Embryonic facial prominence (tissue), 1 donor: ENCODE measurements around the gene PDE4D.

Experiments
- DNase-seq: peaks from one replicate; pipeline ENCODE4 v3.0.0-alpha.2; 2016; ENCODE audit errors: extremely low spot score

The PDE4D gene

DNA sequence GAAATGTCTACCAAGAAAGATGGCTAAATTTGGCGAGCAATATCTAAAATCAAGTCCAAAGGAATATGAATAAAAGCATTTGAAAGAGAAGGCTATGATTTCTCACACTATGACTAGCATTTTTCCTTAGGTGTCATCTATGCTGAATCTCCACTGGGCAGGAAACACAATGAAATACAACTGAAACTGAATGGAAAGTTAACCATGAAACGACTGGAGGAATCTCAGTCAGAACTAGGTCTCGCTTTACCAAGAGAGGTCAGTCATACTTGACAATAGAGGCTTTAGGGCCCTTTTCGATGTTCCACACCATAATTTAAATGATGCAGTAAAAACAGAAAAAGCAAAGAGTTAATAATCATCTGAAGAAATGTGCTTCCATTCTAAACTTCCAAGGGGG, 339.0 kb downstream of the PDE4D start:
- DNase-seq, result no peak

DNA sequence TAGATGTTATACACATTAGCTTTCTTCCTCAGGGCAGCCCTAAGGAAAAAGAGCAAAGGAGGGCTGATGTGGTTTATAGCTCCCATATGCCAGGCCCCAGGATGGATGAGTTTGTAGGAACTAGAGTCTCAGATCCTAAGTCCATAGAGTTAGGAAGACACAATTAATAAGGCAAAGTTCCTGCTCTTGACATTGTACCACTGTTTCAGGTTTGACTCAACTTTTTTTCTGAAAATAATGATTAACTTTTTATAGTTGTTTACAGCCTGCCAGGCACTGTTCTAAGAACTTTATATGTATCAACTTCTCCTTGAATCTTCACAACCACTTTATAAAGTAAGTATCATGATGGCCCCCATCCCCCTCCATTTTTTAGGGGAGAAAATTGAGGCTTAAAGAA, 339.5 kb downstream of the PDE4D start:
- DNase-seq, result no peak

GRCh38 chr5:59548807-59549357, 344.6 kb downstream of the PDE4D start:
- no peak for DNase-seq

DNA sequence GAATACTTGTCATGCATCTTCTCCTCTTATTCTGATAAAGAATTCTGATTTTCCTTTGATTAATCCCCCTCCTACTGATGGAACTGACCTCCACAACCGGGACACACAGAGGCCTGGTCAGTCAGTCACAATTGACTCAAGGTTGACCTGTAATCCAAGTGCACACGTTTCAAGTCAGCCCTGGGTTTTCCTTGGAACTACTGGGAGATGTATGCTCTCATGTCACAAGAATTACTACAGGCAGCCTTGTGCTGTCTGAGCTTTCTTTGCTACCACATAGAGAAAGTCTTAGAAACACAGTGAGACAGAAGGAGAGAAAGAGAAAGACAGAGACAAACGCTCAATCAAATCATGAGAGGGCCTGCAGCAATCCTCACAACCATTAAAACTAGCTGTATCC, 345.8 kb downstream of the PDE4D start:
- no peak for DNase-seq

- DNase-seq, result no peak
Observed at GRCh38 chr5:59544573-59544972, 349.0 kb downstream of the PDE4D start.

DNA sequence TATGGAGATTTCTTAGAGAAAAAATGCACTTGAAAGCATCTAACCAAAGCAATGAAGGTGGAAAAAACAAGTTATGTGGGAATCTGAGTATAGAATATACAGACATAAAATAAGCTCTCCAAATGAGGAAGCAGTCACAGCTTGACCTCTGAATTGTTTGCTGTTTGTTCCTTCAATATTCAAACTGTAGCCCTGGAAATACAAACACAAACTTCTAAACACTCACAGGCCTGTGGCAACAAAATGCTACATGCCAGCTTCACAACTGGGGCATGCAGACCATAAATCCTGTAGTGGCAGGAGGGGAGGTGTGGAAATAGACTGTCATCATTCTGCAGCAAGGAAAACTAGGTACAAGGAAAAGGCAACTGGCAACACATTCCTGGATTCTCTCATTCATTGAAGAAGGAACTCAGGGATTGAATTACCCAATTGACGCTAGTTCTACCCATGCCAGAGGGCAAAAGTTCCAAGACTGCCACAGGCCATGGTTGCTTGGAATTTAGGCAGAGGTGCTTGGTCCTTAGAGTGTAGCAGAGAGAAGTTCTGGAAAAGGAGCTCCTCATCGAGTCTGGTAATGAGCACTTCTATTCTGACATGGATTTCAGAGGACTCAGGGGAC, 349.6 kb downstream of the PDE4D start:
- DNase-seq, result no peak

- no peak for DNase-seq
Observed at GRCh38 chr5:59542851-59543820, 350.4 kb downstream of the PDE4D start.

GRCh38 chr5:59542306-59542705, 351.2 kb downstream of the PDE4D start:
- DNase-seq, result no peak

DNA sequence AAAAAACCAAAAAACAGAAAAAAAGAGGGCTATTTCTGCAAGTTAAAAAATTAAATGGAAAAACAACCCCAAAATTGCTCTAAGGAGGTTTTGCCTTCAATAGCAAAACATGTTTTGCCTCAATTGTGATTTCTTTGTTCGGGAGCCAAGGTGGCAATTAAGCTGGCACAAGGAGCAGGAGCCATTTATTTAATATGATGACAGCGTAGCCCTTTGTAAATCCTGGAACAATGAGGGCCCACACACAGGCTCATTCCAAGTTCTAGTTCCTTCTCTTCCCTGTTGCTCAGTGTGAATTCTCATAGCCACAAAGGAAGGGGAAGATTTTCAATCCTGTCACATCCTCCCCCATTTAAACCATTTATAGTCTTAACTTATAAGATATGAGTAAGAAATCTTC, 353.2 kb downstream of the PDE4D start:
- DNase-seq, result no peak

DNA sequence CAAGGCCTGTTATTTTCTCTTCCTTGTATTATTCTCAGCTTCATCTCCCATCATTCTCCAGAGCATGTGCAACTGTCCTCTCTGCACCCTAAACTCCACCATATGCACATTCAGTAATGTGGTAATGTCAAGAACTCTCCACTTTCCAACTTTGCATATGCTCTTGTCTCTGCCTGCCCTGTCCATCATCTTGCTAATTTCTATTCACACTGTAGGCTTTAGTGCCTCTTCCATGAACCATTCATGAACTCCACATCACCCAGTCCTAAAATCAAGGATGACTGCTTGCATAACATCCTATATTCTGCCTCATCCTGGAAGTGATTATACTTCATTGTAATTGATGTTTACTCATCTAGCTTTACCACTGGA, 354.8 kb downstream of the PDE4D start:
- no peak for DNase-seq

- no peak for DNase-seq
Observed at GRCh38 chr5:59537961-59538749, 355.4 kb downstream of the PDE4D start.

- no peak for DNase-seq
Observed at GRCh38 chr5:59536875-59537274, 356.7 kb downstream of the PDE4D start.

GRCh38 chr5:59535561-59535960, 358.0 kb downstream of the PDE4D start:
- no peak for DNase-seq

DNA sequence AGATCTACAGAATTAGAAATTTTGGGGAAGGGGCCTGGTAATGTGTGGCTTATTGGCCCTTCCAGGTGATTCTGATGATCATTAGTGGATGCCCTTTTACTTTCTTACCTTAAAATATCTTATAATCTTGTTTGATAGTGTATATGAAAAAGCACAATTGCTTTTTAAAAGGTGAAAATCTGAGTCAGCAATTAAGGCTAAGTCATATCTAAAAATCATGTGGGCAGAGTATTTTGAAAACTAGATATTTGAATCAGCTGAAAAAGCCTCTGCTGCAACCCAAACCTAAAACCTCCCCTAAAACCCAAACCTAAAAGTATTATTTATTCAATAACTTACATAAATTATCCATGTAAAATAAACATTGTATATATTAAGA, 359.8 kb downstream of the PDE4D start:
- no peak for DNase-seq

- DNase-seq, result no peak
Observed at GRCh38 chr5:59532979-59533729, 360.4 kb downstream of the PDE4D start.

DNA sequence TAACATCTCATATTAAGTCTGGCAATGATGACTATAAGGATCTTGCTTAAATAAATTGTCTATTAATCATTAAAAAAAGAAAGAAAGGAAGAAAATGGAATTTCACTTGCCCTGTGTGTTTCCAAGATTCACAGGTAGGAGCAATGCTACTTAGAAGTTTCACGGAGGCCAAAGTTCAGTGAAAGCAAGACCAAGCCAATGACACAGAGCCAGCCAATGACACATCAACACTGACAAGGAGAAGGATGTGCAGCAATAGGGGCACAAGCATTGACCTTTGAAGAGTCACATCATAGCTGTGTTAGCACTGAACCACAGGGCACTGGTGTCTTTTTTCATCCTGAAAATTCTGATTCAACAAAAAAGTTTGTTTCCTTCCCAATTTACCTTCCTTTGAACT, 364.3 kb downstream of the PDE4D start:
- DNase-seq, result no peak

GRCh38 chr5:59528202-59528862, 365.2 kb downstream of the PDE4D start:
- no peak for DNase-seq

GRCh38 chr5:59525957-59526356, 367.6 kb downstream of the PDE4D start:
- DNase-seq, result no peak

DNA sequence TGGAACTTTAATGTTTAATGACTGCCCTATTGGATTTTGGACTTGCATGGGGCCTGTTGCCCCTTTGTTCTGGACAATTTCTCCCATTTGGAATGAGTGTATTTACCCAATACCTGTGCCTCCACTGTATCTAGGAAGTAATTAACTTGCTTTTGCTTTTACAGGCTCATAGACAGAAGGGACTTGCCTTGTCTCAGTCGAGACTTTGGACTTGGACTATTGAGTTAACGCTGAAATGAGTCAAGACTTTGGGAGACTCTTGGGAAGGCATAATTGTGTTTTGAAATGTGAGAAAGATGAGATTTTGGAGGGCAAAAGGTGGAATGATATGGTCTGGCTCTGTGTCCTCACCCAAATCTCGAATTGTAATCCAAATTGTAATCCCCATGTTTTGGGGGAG, 368.2 kb downstream of the PDE4D start:
- no peak for DNase-seq

DNA sequence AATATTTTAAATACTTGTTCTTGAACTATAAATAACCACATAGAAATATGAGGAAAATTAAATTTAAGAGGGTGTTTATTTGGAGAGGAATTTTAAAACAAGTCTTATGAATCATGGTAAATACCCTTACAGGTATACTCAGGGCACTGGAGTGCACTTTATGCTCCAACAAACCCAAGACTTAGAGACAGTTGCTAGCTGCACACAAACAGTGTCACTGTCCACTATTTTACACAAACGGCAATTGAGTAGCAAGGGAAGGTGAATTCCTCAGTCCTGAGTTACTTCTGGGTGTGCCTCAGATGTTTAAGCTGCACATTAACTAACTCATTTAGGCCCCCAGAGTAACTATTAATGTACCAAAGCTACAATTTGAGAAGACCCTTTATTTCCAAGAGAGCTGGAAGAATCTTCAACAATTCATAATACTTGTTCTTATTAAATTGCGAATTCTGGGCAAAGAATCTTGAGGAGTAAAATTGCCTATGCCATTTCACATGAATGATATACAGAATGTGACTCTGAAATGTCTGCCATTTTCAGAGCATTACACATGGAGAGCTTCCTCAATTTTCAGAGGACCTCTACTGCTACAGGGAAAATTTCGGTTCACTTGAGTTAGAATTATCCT, 371.2 kb downstream of the PDE4D start:
- no peak for DNase-seq
